H1 (cell line): ENCODE data around the gene CCNE1. TPM values are rescaled to one million over a fixed set of nuclear protein-coding genes. Genes with fewer than 3 reads are reported as not detected.

Source experiments
- CREB1 ChIP-seq: IDR thresholded peaks from 2 replicates; pipeline ENCODE4 v1.6.1; 2012; ENCODE audit warnings: inconsistent platforms
- CTBP2 ChIP-seq: IDR thresholded peaks from 2 replicates; pipeline ENCODE4 v1.7.0; 2011; ENCODE audit warnings: borderline replicate concordance, mild to moderate bottlenecking, moderate library complexity, mixed read lengths, low read length; ENCODE audit not compliant: insufficient read depth, insufficient read length
- FOSL1 ChIP-seq: IDR thresholded peaks from 2 replicates; pipeline ENCODE4 v1.6.1; 2011; ENCODE audit warnings: mild to moderate bottlenecking, low read depth, low read length, moderate library complexity; ENCODE audit not compliant: insufficient read depth
- GABPA ChIP-seq: IDR thresholded peaks from 2 replicates; pipeline ENCODE4 v1.6.1; 2011; ENCODE audit warnings: mild to moderate bottlenecking, low read length, moderate library complexity, borderline replicate concordance; ENCODE audit not compliant: insufficient read depth
- RBBP5 ChIP-seq: IDR thresholded peaks from 2 replicates; pipeline ENCODE4 v1.7.1; 2012; ENCODE audit warnings: low read depth, mild to moderate bottlenecking, inconsistent platforms, low read length, moderate library complexity, borderline replicate concordance
- RNF2 ChIP-seq: fragments of 200-900, 300-1000 bp; sonication (generic); IDR thresholded peaks from 2 replicates; pipeline ENCODE4 v1.7.1; 2016; ENCODE audit warnings: borderline replicate concordance, low read depth, mild to moderate bottlenecking, antibody characterized with exemption, low read length; ENCODE audit not compliant: poor library complexity, severe bottlenecking; ENCODE audit errors: missing control alignments
- SIN3A ChIP-seq, 2 experiments: IDR thresholded peaks in 1 of 2; conservative IDR thresholded peaks in 1 of 2; 2 replicates each; pipeline ENCODE4 v1.6.1; 2011 to 2012; ENCODE audit warnings: low read length in 2 of 2, improper control_type of control experiment in 1 of 2, low read depth in 1 of 2, mild to moderate bottlenecking in 1 of 2
- TCF12 ChIP-seq: IDR thresholded peaks from 2 replicates; pipeline ENCODE4 v1.6.1; 2011; ENCODE audit warnings: low read depth, mild to moderate bottlenecking, low read length
- polyA plus RNA-seq, 7 experiments: library from polyadenylated mRNA; depleted of rRNA in 3 of 7; stranded (reverse) in 5 of 7; unstranded in 2 of 7; fragments of >200 nt in 5 of 7; fragments of 200-250 nt in 2 of 7; gene quantifications; 1 replicate in 5 of 7; 2 replicates in 1 of 7; 4 replicates in 1 of 7; pipeline versions ENCODE4 v1.2.1 to v1.2.3, GENCODE V29; 2011 to 2013; ENCODE audit warnings: missing spikeins in 2 of 7, mixed read lengths in 2 of 7
- total RNA-seq: library from RNA; stranded (reverse); fragmentation: NEBNext Ultra II Directional; extraction: Animal tissue kit (Norgen Biotek cat#: 25700); gene quantifications from 2 replicates; pipeline ENCODE4 v1.2.1, GENCODE V29; 2021

CCNE1 gene
- total and polyA plus RNA-seq, 2 of the 8 experiments (the other 6 are each of a cell fraction or from before 2014, with no cell fraction given): 43.2 to 44.6 TPM

DNA sequence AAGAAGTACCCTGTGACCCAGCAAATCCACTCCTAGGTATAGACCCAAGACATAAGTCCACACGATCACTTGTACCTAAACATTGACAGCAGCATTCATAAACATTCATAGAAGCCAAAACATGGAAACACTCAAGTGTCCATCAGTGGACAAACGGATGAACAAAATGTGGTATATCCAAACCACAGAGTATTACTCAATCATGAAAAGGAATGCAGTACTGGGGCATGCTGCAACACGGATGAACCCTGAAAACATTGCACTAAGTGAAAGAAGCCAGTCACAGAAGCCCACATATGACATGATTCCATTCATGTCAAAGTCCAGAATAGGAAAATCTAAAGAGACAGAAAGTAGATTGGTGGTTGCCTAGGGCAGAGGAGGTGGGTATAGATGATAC, 22.8 kb upstream of the CCNE1 start (continued):
- no peak for TF ChIP-seq GABPA
- no peak for TF ChIP-seq CREB1
- TF ChIP-seq RNF2: no peak
- TF ChIP-seq CTBP2: no peak
- no peak for TF ChIP-seq SIN3A (conservative IDR thresholded peaks at IDR 0.05 in 1 of 2, IDR thresholded peaks at IDR 0.05 in 1 of 2; ENCODE audit: low read depth in 1 of 2, low read length in 2 of 2)
- TF ChIP-seq RBBP5: no peak
- TF ChIP-seq FOSL1: no peak
- TF ChIP-seq TCF12: no peak
